Panc1 (cell line): ENCODE measurements around the gene CKS1B. TPM values are rescaled to one million over a fixed set of nuclear protein-coding genes. Genes with fewer than 3 reads are reported as not detected.
A peak's percentile ranks its signal among the peaks of the same experiment; 100 is the strongest.

Experiments
- ATAC-seq: fragments of 200-7000 bp; cut with Tn5 transposase; 2 replicates; pipeline ENCODE4 v1.9.1; 2020; ENCODE audit warnings: mild to moderate bottlenecking, moderate library complexity
- BruUV-seq: library from RNA; stranded (reverse); fragments of 400-500 nt; replicated peaks from 2 replicates; lab custom pipeline; 2021; lab: Mats Ljungman, UMichigan
- CTCF ChIA-PET: fragments of 300-600 bp; sonication (Branson Sonifier 250); formaldehyde crosslinking; loops from one replicate; lab custom pipeline; 2022; ENCODE audit warnings: antibody characterized with exemption; lab: Charles Lee
- POLR2A ChIA-PET: fragments of 300-600 bp; sonication (Branson Sonifier 250); formaldehyde crosslinking; loops from one replicate; lab custom pipeline; 2022; ENCODE audit warnings: antibody characterized with exemption; lab: Charles Lee
- DNase-seq: peaks from one replicate; pipeline ENCODE4 v3.0.0-alpha.2; 2010; ENCODE audit warnings: low read depth, low spot score
- H3K27ac ChIP-seq: 2 replicates; pipeline ENCODE4 v1.5.1; 2011; ENCODE audit warnings: mild to moderate bottlenecking, low read length, inconsistent platforms
- H3K27me3 ChIP-seq: fragments of 200-500 bp; sonication (Bioruptor generic); 2 replicates; pipeline ENCODE4 v1.6.0; 2014; ENCODE audit warnings: low read length, inconsistent platforms; ENCODE audit not compliant: control insufficient read depth, insufficient read depth
- H3K36me3 ChIP-seq: fragments of 200-500 bp; sonication (Bioruptor generic); 2 replicates; pipeline ENCODE4 v1.5.1; 2014; ENCODE audit warnings: inconsistent platforms, mild to moderate bottlenecking, low read length, moderate library complexity; ENCODE audit not compliant: control insufficient read depth, insufficient read depth
- H3K4me1 ChIP-seq: 2 replicates; pipeline ENCODE4 v1.5.1; 2011; ENCODE audit warnings: inconsistent platforms, mild to moderate bottlenecking, low read length, moderate library complexity; ENCODE audit not compliant: control insufficient read depth, insufficient read depth
- H3K4me3 ChIP-seq, 2 experiments: 2 replicates each; pipeline ENCODE4 v1.5.1; 2011 to 2012; ENCODE audit warnings: low read depth in 2 of 2, low read length in 2 of 2, mild to moderate bottlenecking in 2 of 2, inconsistent platforms in 1 of 2, moderate library complexity in 1 of 2
- H3K9me3 ChIP-seq: fragments of 200-500 bp; sonication (Bioruptor generic); 2 replicates; pipeline ENCODE4 v1.5.1; 2014; ENCODE audit warnings: low read depth, mild to moderate bottlenecking, inconsistent platforms, low read length, moderate library complexity; ENCODE audit not compliant: control insufficient read depth, insufficient read depth
- POLR2AphosphoS5 ChIP-seq: IDR thresholded peaks from 2 replicates; pipeline ENCODE4 v1.6.1; 2012; ENCODE audit warnings: mild to moderate bottlenecking, low read depth, low read length, moderate library complexity
- SIN3A ChIP-seq: IDR thresholded peaks from 2 replicates; pipeline ENCODE4 v1.6.1; 2012; ENCODE audit warnings: low read depth, mild to moderate bottlenecking, low read length, moderate library complexity, borderline replicate concordance; ENCODE audit not compliant: insufficient read depth
- TCF7L2 ChIP-seq: IDR thresholded peaks from 2 replicates; pipeline ENCODE4 v1.6.1; 2011; ENCODE audit warnings: mild to moderate bottlenecking, low read depth, low read length, inconsistent platforms
- in situ Hi-C: cut with HindIII; loops from 2 replicates; pipeline ENCODE4 v1.10.0; 2016; ENCODE audit warnings: low sequenced_read_pairs, low pct_unique_long_range_greater_than_20kb
- intact Hi-C: fragments of 100-400 bp; cut with micrococcal nuclease; formaldehyde crosslinking; loops from one replicate; pipeline ENCODE4 v1.10.0; 2022; ENCODE audit not compliant: unreplicated experiment
- total RNA-seq: library from RNA; stranded (reverse); gene quantifications from one replicate; pipeline ENCODE4 v1.2.1, GENCODE V29; 2021; ENCODE audit not compliant: unreplicated experiment
- TF ChIP-seq, protein P1 (sequence below), 2 experiments: IDR thresholded peaks; 2 replicates each; pipeline ENCODE4 v1.6.1; 2011 to 2012; ENCODE audit warnings: low read depth in 2 of 2, control low read depth in 1 of 2, low read length in 1 of 2, mild to moderate bottlenecking in 1 of 2, moderate library complexity in 1 of 2; ENCODE audit not compliant: insufficient read depth in 1 of 2
- TF ChIP-seq, protein P2 (sequence below): fragments of 450-650 bp; IDR thresholded peaks from 2 replicates; pipeline ENCODE4 v1.5.1; 2017; ENCODE audit warnings: mild to moderate bottlenecking

CKS1B gene
- total RNA-seq, 1 experiment from 2014 or later: 212 TPM

DNA sequence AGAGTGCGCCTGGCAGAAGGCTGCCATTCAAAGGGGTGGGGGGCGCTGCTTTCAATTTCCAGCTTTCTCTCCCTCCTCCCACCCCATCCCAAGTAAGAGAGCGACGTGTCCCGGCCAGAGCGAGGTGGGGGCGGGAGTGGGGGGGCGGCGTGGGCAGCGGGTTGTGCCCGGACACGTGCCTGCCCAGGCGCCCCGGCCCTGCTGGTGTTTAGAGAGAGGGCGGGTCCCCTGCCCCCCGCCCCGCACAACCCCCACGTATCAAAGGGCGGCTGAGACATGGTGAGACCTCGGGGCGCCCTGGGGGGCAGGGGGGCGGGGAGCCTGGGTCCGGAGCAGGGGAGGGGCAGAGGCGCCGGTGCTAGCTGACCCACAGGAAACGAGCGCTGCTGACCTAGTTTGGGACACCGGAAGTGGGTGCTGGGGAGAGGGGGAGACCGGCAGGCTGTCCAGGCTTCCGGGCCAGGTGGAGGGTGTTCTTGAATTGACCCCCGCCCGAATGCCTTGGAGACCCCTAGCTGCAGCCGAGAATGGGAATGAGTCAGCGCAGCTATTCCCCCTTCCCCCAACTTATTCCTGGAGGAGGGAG, 29.4 kb downstream of the CKS1B start:
- intact Hi-C loops: loop anchor here (5.0 kb wide), 1 partner anchor 277 kb away; no protein-coding TSS in a partner anchor
- H3K36me3 ChIP-seq: peaks cover 5% of the 10 kb centered on the region; the same call in 1 of the 2 replicates
- peak overlapping the region; percentile 80 to 98 for H3K4me3 ChIP-seq
- ChIA-PET CTCF (no interaction called here), POLR2A (no interaction called here)
- H3K4me1 ChIP-seq: peaks cover 48% of the 10 kb centered on the region
- H3K27me3 ChIP-seq: no peaks in the 10 kb centered on the region
- TF ChIP-seq SIN3A (0 out of 2 replicates have a peak, but pooled peaks have one; percentile 33), POLR2AphosphoS5 (no peak)
- no peak for DNase-seq
- BruUV-seq: no TSS peak
- no peaks in the 10 kb centered on the region for H3K9me3 ChIP-seq
- peak; percentile 20 for ATAC-seq
- in situ Hi-C loops: no loop called here
- H3K27ac ChIP-seq: peak overlapping the region; percentile 99

DNA sequence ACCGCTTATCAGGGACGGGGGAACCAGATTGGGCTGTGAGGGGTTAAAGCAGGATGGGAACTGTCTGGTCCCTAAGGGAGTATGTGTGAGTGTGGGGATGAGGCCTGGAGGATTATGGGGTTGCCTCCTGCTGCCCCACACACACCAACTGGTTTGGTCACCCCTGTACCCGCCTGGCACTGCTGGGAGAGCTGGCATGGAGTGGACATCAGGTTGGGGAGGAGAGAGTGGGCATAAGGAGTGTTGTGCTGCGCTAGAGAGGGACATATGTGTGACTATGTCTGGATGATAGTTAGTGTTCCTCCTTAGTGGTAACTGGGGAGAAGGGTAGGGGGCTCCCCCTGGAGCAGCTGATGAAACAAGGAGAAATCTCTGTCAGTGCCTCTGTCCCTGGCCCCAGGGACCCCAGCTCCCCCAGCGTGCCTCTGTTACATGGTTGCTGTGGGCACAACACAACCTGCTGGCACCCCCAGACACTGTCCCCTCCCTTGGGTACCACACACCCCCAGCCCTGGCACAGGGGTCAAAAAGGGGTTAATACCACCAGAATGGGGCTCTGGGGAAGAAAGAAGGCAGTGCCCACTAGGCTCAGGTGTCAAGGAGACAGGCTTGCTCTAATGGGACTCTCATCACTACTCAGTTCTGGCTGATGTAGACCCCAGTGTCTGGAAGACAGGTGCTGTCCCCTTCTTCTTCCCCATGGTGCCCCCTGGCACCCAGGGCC, 30.0 kb downstream of the CKS1B start:
- TF ChIP-seq POLR2AphosphoS5: no peak
- TF ChIP-seq, protein P1, sequence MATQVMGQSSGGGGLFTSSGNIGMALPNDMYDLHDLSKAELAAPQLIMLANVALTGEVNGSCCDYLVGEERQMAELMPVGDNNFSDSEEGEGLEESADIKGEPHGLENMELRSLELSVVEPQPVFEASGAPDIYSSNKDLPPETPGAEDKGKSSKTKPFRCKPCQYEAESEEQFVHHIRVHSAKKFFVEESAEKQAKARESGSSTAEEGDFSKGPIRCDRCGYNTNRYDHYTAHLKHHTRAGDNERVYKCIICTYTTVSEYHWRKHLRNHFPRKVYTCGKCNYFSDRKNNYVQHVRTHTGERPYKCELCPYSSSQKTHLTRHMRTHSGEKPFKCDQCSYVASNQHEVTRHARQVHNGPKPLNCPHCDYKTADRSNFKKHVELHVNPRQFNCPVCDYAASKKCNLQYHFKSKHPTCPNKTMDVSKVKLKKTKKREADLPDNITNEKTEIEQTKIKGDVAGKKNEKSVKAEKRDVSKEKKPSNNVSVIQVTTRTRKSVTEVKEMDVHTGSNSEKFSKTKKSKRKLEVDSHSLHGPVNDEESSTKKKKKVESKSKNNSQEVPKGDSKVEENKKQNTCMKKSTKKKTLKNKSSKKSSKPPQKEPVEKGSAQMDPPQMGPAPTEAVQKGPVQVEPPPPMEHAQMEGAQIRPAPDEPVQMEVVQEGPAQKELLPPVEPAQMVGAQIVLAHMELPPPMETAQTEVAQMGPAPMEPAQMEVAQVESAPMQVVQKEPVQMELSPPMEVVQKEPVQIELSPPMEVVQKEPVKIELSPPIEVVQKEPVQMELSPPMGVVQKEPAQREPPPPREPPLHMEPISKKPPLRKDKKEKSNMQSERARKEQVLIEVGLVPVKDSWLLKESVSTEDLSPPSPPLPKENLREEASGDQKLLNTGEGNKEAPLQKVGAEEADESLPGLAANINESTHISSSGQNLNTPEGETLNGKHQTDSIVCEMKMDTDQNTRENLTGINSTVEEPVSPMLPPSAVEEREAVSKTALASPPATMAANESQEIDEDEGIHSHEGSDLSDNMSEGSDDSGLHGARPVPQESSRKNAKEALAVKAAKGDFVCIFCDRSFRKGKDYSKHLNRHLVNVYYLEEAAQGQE (IDR thresholded peaks at IDR 0.05; ENCODE audit: insufficient read depth in 1 of 2, low read depth in 2 of 2, low read length in 1 of 2): no peak
- TF ChIP-seq TCF7L2: no peak
- TF ChIP-seq, protein P2, sequence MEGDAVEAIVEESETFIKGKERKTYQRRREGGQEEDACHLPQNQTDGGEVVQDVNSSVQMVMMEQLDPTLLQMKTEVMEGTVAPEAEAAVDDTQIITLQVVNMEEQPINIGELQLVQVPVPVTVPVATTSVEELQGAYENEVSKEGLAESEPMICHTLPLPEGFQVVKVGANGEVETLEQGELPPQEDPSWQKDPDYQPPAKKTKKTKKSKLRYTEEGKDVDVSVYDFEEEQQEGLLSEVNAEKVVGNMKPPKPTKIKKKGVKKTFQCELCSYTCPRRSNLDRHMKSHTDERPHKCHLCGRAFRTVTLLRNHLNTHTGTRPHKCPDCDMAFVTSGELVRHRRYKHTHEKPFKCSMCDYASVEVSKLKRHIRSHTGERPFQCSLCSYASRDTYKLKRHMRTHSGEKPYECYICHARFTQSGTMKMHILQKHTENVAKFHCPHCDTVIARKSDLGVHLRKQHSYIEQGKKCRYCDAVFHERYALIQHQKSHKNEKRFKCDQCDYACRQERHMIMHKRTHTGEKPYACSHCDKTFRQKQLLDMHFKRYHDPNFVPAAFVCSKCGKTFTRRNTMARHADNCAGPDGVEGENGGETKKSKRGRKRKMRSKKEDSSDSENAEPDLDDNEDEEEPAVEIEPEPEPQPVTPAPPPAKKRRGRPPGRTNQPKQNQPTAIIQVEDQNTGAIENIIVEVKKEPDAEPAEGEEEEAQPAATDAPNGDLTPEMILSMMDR: no peak
- TF ChIP-seq SIN3A: no peak
- Histone ChIP-seq H3K27ac (peak overlapping the region; percentile 99), H3K9me3 (no peaks in the 10 kb centered on the region), H3K4me3 (peak overlapping the region; percentile 80 to 98), H3K36me3 (peaks cover 5% of the 10 kb centered on the region; the same call in 1 of the 2 replicates), H3K27me3 (no peaks in the 10 kb centered on the region), H3K4me1 (peaks cover 48% of the 10 kb centered on the region)
- intact Hi-C loops (loop anchor here (5.0 kb wide), 1 partner anchor 277 kb away; no protein-coding TSS in a partner anchor), in situ Hi-C loops (no loop called here)
- ChIA-PET CTCF (no interaction called here), POLR2A (no interaction called here)
- no TSS peak for BruUV-seq
- ATAC-seq (no peak), DNase-seq (no peak)
